GM12873 (cell line): ENCODE measurements around the gene NCOA7.

Source experiments
- TF ChIP-seq, protein P1 (sequence below): IDR thresholded peaks from 2 replicates; pipeline ENCODE4 v1.5.1; 2012; ENCODE audit warnings: low read depth, mild to moderate bottlenecking, moderate library complexity, low read length, control low read depth; ENCODE audit not compliant: insufficient read depth; ENCODE audit errors: missing control alignments

NCOA7 gene

DNA sequence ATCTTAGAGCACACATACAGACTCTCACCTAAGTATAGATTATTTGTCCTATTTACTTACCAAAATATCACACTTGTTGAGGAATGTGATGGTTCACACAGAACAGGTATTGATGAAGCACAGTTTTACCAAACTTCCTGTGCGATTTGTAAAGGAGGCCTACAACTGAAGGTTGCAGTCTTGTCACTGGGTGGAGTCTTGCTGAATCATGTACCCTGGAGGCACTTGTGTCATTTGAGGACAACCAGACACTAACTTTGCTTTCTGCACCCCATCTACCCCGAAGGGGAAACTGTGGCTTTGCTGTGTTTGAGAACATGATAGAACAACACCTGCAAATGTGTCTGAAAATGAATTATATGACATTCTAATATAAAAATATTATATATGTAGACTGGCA lies 133.4 kb downstream of the NCOA7 start:
- TF ChIP-seq, protein P1, sequence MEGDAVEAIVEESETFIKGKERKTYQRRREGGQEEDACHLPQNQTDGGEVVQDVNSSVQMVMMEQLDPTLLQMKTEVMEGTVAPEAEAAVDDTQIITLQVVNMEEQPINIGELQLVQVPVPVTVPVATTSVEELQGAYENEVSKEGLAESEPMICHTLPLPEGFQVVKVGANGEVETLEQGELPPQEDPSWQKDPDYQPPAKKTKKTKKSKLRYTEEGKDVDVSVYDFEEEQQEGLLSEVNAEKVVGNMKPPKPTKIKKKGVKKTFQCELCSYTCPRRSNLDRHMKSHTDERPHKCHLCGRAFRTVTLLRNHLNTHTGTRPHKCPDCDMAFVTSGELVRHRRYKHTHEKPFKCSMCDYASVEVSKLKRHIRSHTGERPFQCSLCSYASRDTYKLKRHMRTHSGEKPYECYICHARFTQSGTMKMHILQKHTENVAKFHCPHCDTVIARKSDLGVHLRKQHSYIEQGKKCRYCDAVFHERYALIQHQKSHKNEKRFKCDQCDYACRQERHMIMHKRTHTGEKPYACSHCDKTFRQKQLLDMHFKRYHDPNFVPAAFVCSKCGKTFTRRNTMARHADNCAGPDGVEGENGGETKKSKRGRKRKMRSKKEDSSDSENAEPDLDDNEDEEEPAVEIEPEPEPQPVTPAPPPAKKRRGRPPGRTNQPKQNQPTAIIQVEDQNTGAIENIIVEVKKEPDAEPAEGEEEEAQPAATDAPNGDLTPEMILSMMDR, result no peak

DNA sequence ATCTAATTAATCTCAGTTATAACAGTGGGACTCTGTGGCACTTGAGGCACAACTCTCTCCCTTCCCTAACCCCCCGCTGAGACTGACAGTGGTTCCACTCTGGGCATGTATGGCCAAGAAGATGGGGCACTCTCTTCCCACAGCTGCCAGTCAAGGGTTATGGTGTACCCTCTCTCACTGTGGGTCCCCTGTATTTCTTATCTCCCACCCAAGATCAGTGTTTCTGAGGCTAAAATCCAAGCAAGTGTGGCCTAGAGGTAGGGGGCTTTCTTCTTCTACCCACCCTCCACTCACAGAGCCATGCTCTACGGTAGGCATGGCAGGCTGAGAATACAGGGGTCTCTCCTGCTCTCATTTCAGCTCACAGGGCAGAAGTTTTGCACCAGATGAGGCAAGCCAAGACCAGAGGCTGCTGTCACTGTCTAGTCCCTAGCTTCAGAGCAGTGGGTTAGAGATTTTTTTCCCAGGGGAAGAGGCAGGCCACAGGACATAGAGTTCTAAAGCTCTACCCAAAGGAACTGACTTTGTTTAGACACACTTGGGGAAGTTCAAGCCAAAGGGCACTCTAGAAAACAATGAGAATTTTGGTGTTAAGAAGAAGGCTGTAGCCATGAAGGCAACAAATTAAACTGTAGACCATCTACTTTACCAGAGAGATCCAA lies 134.1 kb downstream of the NCOA7 start:
- TF ChIP-seq, protein P1, result no peak

DNA sequence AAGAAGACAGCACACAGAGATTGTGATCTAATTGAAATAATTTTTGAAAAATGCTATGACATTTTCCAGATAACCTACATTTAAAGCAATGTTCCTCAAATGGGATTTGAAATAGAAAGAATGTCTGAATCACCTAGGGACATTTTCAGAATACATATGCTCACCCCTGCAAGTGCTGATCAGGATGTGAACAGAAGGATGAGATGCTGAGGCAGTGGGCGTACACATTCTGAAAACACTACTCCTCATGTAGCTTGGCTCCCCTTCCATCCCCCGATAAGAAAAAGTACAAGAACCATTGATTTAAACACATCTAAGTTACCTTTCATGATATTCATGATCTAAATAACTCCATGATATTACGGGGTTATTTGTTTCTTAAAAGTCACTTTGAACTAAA lies 136.0 kb downstream of the NCOA7 start:
- TF ChIP-seq, protein P1, result no peak

DNA sequence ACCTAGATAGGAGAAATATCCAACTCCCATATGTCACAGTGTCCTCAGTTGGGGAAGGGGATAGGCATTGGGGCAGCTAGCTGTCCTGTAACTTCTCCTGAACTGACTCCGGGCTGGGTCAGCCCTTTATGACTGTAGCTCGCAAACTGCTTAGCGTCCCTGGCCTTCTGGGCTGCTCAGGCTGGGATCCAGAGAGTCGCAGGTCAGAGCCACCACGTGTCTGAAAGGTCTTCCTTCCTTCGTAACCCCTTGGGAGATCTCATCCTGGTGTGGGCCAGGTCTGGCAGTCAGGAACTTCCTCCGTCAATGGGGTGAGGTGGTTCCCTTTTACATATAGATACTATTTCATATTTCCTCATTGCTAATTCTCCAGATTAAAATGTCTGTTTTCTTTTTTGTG lies 137.0 kb downstream of the NCOA7 start:
- TF ChIP-seq, protein P1, result no peak

DNA sequence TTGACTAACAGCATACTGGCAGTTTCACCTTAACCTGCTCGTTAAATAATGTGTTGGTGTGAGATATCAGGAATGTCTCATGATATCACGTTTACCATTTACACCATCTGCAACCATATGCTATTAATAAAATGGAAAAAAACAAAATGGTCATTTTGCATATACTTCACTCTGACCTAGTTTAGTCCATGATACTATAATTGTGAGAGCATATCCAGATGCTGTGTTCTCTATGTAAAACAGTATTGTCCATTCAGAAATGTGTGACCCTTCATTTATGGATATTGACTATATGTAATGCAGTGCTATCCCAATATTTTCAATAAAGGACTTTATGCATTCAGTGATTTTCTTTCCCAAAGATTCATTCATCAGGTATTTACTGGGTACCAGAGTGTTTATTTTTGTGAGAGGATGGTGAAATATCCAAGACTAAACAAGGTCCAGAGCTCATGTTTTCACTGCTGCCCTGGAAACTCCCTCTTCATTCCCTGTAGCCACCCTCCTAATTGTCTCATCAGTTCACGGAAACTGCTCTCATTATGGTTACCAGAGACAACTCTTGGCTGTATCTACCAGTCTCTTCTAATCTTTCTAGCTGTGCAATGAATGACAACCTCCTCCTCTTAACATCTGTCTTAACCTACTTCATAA lies 140.1 kb downstream of the NCOA7 start:
- TF ChIP-seq, protein P1, result no peak

DNA sequence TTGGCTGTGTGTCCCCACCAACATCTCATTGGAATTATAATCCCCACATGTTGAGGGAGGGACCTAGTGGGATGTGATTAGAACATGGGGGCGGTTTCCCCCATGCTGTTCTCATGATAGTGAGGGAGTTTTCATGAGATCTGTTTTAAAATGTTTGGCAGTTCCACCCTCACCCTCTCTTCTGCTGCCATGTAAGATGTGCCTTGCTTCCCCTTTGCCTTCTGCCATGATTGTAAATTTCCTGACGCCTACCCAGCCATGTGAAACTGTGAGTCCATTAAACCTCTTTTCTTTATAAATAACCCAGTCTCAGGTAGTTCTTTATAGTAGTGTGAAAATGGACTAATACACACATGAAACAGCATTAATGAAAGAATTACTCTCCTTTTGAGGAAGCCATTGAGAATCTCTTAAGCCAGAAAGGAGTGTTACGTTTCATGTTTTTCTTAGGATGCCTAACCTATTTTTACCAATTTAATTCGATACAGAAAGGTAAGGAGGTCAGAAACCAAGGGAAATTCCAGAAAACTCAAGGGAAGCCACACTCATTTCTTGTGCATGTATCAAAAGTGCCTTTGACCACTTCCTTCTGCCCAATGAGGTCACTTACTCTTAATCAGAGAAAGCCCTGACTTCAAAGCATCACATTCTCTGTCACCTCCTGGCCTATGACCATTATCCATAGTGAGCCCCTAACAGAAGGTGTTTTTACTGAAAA lies 141.1 kb downstream of the NCOA7 start:
- TF ChIP-seq, protein P1, result no peak

DNA sequence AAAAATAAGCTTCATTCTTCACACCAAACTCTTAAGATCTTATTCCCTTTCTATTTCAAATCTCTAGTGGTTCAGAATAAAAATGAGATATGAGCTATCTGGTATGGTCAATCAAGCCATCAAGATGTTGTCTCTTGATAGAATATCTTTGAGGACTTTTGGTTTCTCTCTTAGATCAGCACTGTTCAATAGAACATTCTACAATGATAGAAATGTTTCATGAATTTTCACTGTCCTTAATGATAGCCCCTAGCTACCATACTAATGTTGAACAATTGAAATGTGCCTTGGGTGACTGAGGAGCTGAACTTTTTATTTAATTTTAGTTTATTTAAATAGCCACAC lies 141.7 kb downstream of the NCOA7 start:
- TF ChIP-seq, protein P1, result no peak
